Measurements from ENCODE around the gene TAOK3. TPM values are rescaled to one million over a fixed set of nuclear protein-coding genes. Genes with fewer than 3 reads are reported as not detected.

The TAOK3 gene
- total and polyA plus RNA-seq, 9 of the 15 experiments (the other 6 are each of a cell fraction or from before 2014, with no cell fraction given), result 24.3 to 83.5 (median 47.1) TPM

- TF ChIP-seq CGGBP1 (CRISPR knock-in tag; IDR thresholded peaks at IDR 0.05) (no peak), CBFA2T2 (conservative IDR thresholded peaks at IDR 0.05) (no peak), CTCF (IDR thresholded peaks at IDR 0.05 in 2 of 3, conservative IDR thresholded peaks at IDR 0.05 in 1 of 3; ENCODE audit: insufficient read depth in 2 of 3, low read depth in 1 of 3, low read length in 3 of 3) (no peak), CHAMP1 (IDR thresholded peaks at IDR 0.05) (no peak), RAD21 (CRISPR knock-in tag; conservative IDR thresholded peaks at IDR 0.05 in 1 of 2, IDR thresholded peaks at IDR 0.05 in 1 of 2) (no peak)
Observed at GRCh38 chr12:118237908-118238307, 134.8 kb downstream of the TAOK3 start (continued).

All from K562 (cell line).